SK-N-SH treated with all-trans-retinoic acid at 6 μM for 48 hours (cell line): Measurements from ENCODE around the gene AADACL4.

Source experiments
- CSDC2 ChIP-seq: fragments of 250-450 bp; sonication (Bioruptor Pico); IDR thresholded peaks from 2 replicates; pipeline ENCODE4 v1.5.0; 2020; ENCODE audit warnings: mild to moderate bottlenecking, moderate library complexity
- ESRRG ChIP-seq: fragments of 250-450 bp; sonication (Bioruptor Pico); IDR thresholded peaks from 2 replicates; pipeline ENCODE4 v1.6.1; 2021; ENCODE audit warnings: mild to moderate bottlenecking
- PATZ1 ChIP-seq: fragments of 250-450 bp; sonication (Bioruptor Pico); IDR thresholded peaks from 2 replicates; pipeline ENCODE4 v1.8.0; 2020; ENCODE audit warnings: mild to moderate bottlenecking, moderate library complexity, borderline replicate concordance
- POU6F1 ChIP-seq: fragments of 250-450 bp; sonication (Bioruptor Pico); IDR thresholded peaks from 2 replicates; pipeline ENCODE4 v1.8.0; 2021; ENCODE audit warnings: low read depth, mild to moderate bottlenecking, moderate library complexity, borderline replicate concordance
- RARB ChIP-seq: fragments of 250-450 bp; sonication (Bioruptor Pico); IDR thresholded peaks from 2 replicates; pipeline ENCODE4 v1.8.0; 2021; ENCODE audit warnings: mild to moderate bottlenecking, moderate library complexity
- TSHZ2 ChIP-seq: fragments of 250-450 bp; sonication (Bioruptor Pico); IDR thresholded peaks from 2 replicates; pipeline ENCODE4 v1.5.0; 2020; ENCODE audit warnings: mild to moderate bottlenecking, moderate library complexity
- ZFP3 ChIP-seq: fragments of 250-450 bp; sonication (Bioruptor Pico); IDR thresholded peaks from 2 replicates; pipeline ENCODE4 v1.5.0; 2020; ENCODE audit warnings: mild to moderate bottlenecking, moderate library complexity
- ZFP30 ChIP-seq: fragments of 450-650 bp; formaldehyde crosslinking; IDR thresholded peaks from 2 replicates; pipeline ENCODE4 v1.5.0; 2022; ENCODE audit warnings: mild to moderate bottlenecking, moderate library complexity
- ZNF565 ChIP-seq: fragments of 450-650 bp; formaldehyde crosslinking; conservative IDR thresholded peaks from 2 replicates; pipeline ENCODE4 v1.5.0; 2020; ENCODE audit warnings: low read depth, mild to moderate bottlenecking, moderate library complexity
- ZNF70 ChIP-seq: fragments of 450-650 bp; formaldehyde crosslinking; IDR thresholded peaks from 2 replicates; pipeline ENCODE4 v1.5.0; 2020; ENCODE audit warnings: mild to moderate bottlenecking, moderate library complexity
- ZNF8 ChIP-seq: fragments of 450-650 bp; formaldehyde crosslinking; IDR thresholded peaks from 2 replicates; pipeline ENCODE4 v1.5.0; 2020; ENCODE audit warnings: mild to moderate bottlenecking, moderate library complexity

- TF ChIP-seq ZFP30 (CRISPR knock-in tag): no peak
- 0 out of 2 replicates have a peak, but pooled peaks have one; percentile 44 for TF ChIP-seq ZFP3 (CRISPR knock-in tag)
- TF ChIP-seq TSHZ2 (CRISPR knock-in tag): no peak
- no peak for TF ChIP-seq ZNF70 (CRISPR knock-in tag)
- no peak for TF ChIP-seq POU6F1
- TF ChIP-seq PATZ1 (CRISPR knock-in tag): no peak
- no peak for TF ChIP-seq ZNF8 (CRISPR knock-in tag)
- no peak for TF ChIP-seq RARB (CRISPR knock-in tag)
- no peak for TF ChIP-seq ESRRG (CRISPR knock-in tag)
- TF ChIP-seq CSDC2: no peak
- no peak for TF ChIP-seq ZNF565 (CRISPR knock-in tag)
Observed at GRCh38 chr1:12618965-12619791, 24.7 kb upstream of the AADACL4 start.
